WERI-Rb-1 (cell line): ENCODE results near the gene ARHGEF39.
A peak's percentile ranks its signal among the peaks of the same experiment; 100 is the strongest.
"Not testable (repeated sequence)": the region's sequence is repeated elsewhere in the genome, so short reads cannot be mapped to it uniquely, and the experiment has no call there.

Source experiments
- DNase-seq: peaks from one replicate; pipeline ENCODE4 v3.0.0-alpha.2; 2020
- H3K27ac ChIP-seq: fragments of 250-450 bp; sonication (Bioruptor Pico); 2 replicates; pipeline ENCODE4 v1.5.1; 2020; ENCODE audit warnings: mild to moderate bottlenecking, moderate library complexity
- H3K27me3 ChIP-seq: fragments of 250-450 bp; sonication (Bioruptor Pico); 2 replicates; pipeline ENCODE4 v1.5.1; 2021; ENCODE audit warnings: mild to moderate bottlenecking, low read depth, moderate library complexity; ENCODE audit not compliant: insufficient read depth, severe bottlenecking
- H3K36me3 ChIP-seq: fragments of 250-450 bp; sonication (Bioruptor Pico); 2 replicates; pipeline ENCODE4 v1.5.1; 2020; ENCODE audit warnings: mild to moderate bottlenecking, moderate library complexity
- H3K4me3 ChIP-seq: 2 replicates; pipeline ENCODE4 v1.5.1; 2011; ENCODE audit warnings: low read depth, mild to moderate bottlenecking, control low read depth, low read length
- H3K9me3 ChIP-seq: fragments of 250-450 bp; sonication (Bioruptor Pico); 2 replicates; pipeline ENCODE4 v1.5.1; 2021; ENCODE audit warnings: mild to moderate bottlenecking, moderate library complexity; ENCODE audit not compliant: severe bottlenecking
- TF ChIP-seq, protein P1 (sequence below): IDR thresholded peaks from 2 replicates; pipeline ENCODE4 v1.5.1; 2011; ENCODE audit warnings: low read depth, mild to moderate bottlenecking, control low read depth, inconsistent platforms, low read length

Gene ARHGEF39

GRCh38 chr9:35612843-35613242, 52.2 kb downstream of the ARHGEF39 start:
- Histone ChIP-seq H3K9me3 (no peaks in the 10 kb centered on the region), H3K36me3 (peaks cover 27% of the 10 kb centered on the region), H3K27ac (no peak overlapping the region), H3K4me3 (no peak overlapping the region), H3K27me3 (no peaks in the 10 kb centered on the region)
- DNase-seq: no peak
- TF ChIP-seq, protein P1, sequence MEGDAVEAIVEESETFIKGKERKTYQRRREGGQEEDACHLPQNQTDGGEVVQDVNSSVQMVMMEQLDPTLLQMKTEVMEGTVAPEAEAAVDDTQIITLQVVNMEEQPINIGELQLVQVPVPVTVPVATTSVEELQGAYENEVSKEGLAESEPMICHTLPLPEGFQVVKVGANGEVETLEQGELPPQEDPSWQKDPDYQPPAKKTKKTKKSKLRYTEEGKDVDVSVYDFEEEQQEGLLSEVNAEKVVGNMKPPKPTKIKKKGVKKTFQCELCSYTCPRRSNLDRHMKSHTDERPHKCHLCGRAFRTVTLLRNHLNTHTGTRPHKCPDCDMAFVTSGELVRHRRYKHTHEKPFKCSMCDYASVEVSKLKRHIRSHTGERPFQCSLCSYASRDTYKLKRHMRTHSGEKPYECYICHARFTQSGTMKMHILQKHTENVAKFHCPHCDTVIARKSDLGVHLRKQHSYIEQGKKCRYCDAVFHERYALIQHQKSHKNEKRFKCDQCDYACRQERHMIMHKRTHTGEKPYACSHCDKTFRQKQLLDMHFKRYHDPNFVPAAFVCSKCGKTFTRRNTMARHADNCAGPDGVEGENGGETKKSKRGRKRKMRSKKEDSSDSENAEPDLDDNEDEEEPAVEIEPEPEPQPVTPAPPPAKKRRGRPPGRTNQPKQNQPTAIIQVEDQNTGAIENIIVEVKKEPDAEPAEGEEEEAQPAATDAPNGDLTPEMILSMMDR: no peak

DNA sequence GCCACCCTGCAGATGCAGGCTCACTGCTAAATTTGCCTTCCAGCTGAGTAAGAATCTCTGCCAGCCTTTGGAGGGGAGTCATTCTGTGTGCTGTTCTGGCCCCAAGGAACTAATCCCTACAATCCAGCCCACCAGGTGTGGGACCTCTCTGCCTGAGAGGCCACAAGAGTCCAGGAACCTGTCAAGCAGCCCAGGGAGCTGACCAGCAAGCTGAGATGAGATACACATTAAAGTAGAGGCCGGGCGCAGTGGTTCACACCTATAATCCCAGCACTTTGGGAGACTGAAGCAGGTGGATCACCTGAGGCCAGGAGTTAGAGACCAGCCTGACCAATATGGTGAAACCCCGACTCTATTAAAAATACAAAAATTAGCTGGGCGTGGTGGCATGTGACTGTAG, 52.9 kb downstream of the ARHGEF39 start:
- not testable (repeated sequence) for DNase-seq, H3K9me3 ChIP-seq, H3K27ac ChIP-seq, H3K4me3 ChIP-seq, H3K27me3 ChIP-seq
- H3K36me3 ChIP-seq: peaks cover 35% of the 10 kb centered on the region

- TF ChIP-seq, protein P1: peak; percentile 85
- H3K9me3 ChIP-seq: no peaks in the 10 kb centered on the region
- peaks cover 39% of the 10 kb centered on the region for H3K36me3 ChIP-seq
- no peaks in the 10 kb centered on the region for H3K27me3 ChIP-seq
- no peak overlapping the region for H3K27ac ChIP-seq
- peak; percentile 55 for DNase-seq
- no peak overlapping the region for H3K4me3 ChIP-seq
Measured at GRCh38 chr9:35611230-35611797, 53.7 kb downstream of the ARHGEF39 start.

DNA sequence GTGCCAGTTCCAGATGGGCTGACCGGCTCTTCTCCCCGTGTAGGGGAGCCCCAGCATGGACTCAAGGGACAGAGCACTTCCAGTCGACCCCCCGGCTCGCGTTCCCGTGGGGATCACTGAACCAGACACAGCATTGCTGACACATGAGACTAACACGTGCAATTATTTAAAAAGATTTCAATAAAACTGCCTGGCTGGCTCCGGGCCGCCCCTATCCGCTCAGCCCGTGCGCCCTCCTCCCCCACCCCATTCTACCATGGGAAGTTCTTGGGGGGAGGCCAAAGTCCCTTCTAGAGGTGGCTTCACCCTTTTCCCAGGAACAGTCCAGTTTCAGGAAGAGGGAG, 55.2 kb downstream of the ARHGEF39 start:
- Histone ChIP-seq H3K4me3 (no peak overlapping the region), H3K9me3 (no peaks in the 10 kb centered on the region), H3K27me3 (no peaks in the 10 kb centered on the region), H3K27ac (no peak overlapping the region), H3K36me3 (peaks cover 39% of the 10 kb centered on the region)
- no peak for DNase-seq
- TF ChIP-seq, protein P1: no peak
